ENCODE measurements around the gene GPR158. TPM values are rescaled to one million over a fixed set of nuclear protein-coding genes. Genes with fewer than 3 reads are reported as not detected.

GPR158 gene, protein sequence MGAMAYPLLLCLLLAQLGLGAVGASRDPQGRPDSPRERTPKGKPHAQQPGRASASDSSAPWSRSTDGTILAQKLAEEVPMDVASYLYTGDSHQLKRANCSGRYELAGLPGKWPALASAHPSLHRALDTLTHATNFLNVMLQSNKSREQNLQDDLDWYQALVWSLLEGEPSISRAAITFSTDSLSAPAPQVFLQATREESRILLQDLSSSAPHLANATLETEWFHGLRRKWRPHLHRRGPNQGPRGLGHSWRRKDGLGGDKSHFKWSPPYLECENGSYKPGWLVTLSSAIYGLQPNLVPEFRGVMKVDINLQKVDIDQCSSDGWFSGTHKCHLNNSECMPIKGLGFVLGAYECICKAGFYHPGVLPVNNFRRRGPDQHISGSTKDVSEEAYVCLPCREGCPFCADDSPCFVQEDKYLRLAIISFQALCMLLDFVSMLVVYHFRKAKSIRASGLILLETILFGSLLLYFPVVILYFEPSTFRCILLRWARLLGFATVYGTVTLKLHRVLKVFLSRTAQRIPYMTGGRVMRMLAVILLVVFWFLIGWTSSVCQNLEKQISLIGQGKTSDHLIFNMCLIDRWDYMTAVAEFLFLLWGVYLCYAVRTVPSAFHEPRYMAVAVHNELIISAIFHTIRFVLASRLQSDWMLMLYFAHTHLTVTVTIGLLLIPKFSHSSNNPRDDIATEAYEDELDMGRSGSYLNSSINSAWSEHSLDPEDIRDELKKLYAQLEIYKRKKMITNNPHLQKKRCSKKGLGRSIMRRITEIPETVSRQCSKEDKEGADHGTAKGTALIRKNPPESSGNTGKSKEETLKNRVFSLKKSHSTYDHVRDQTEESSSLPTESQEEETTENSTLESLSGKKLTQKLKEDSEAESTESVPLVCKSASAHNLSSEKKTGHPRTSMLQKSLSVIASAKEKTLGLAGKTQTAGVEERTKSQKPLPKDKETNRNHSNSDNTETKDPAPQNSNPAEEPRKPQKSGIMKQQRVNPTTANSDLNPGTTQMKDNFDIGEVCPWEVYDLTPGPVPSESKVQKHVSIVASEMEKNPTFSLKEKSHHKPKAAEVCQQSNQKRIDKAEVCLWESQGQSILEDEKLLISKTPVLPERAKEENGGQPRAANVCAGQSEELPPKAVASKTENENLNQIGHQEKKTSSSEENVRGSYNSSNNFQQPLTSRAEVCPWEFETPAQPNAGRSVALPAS (N-terminal part only)
- total RNA-seq: under 0.01 and 0.38 TPM in 2 replicates

DNA sequence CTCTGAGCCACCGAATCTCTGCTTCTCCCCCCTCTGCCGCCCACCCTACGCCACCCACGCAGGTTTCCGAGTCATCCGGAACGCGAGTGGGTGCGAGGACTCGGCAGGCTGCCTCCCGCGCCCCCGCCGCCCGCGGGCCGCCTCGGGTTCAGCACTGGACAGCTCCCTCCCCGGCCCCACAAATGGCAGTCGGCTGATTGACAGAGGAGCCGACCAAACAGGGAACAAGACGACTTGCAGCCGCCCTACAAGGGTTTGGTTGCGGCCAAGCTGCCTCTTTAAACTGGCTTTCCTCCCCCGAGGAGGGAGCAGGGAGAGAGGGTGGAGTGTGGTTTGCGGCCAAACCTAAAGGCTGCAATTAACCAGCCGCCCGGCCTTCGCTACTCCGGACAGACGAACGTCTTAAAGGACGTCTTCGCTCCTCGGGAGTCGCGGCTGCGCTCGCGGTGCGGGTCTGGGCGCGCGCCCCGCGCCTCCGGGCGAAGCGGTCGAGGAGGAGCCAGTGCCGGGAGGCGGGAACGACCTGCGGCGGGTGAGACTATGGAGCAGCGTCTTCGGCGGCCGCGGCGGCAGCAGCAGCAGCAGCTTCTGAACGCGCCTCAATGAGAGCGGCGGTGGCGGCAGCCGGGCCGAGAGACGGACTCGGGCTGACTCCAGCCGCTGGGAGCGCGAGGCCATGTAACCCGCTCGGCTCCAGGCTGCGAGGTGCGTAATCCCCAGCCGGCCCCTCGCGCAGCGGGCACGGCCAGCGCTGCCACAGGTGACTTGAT is at the start of gene GPR158:
GPR158 (plus strand) TSS at position 541 of the 770 bp plus-strand sequence. CDS start 420 bp downstream, outside the sequence.

Other genes starting within 250 kb of the GPR158 start
- gene PRTFDC1, start 222.4 kb upstream of the GPR158 start, total RNA-seq: 5.8 and 6.5 TPM in 2 replicates
- gene ENKUR, start 158.8 kb upstream of the GPR158 start, total RNA-seq: 0.18 TPM in 1 of 2 replicates, not detected in the other
- 2.9 and 3.3 TPM in 2 replicates for gene THNSL1, start 158.4 kb upstream of the GPR158 start, total RNA-seq

Data from endothelial cell of coronary artery (primary cell).